GM19467 (cell line): Measurements from ENCODE around the gene AADACL4.
A peak's percentile ranks its signal among the peaks of the same experiment; 100 is the strongest.
"Not testable (repeated sequence)": the region's sequence is repeated elsewhere in the genome, so short reads cannot be mapped to it uniquely, and the experiment has no call there.

Source experiments
- ATAC-seq: cut with Tn5 transposase; IDR thresholded peaks from one replicate; pipeline ENCODE4 v1.9.1; 2021; ENCODE audit warnings: mild to moderate bottlenecking, moderate library complexity; ENCODE audit not compliant: unreplicated experiment

AADACL4 gene

GRCh38 chr1:12657885-12658512 is 14.1 kb downstream of the AADACL4 start:
- ATAC-seq = not testable (repeated sequence)

GRCh38 chr1:12658531-12659453 is 14.9 kb downstream of the AADACL4 start:
- peak; percentile 56 for ATAC-seq

GRCh38 chr1:12661606-12662219 is 17.8 kb downstream of the AADACL4 start:
- no peak for ATAC-seq

- ATAC-seq = no peak
Measured at GRCh38 chr1:12662556-12662955, 18.7 kb downstream of the AADACL4 start.

GRCh38 chr1:12665511-12665910 is 21.6 kb downstream of the AADACL4 start:
- ATAC-seq = no peak

- ATAC-seq = no peak
Measured at GRCh38 chr1:12666141-12666735, 22.4 kb downstream of the AADACL4 start.

GRCh38 chr1:12669529-12670068 is 25.7 kb downstream of the AADACL4 start:
- ATAC-seq = no peak

- no peak for ATAC-seq
Measured at GRCh38 chr1:12674358-12674757, 30.5 kb downstream of the AADACL4 start.

GRCh38 chr1:12676122-12676521 is 32.2 kb downstream of the AADACL4 start:
- ATAC-seq = not testable (repeated sequence)

- ATAC-seq = no peak
Measured at GRCh38 chr1:12677565-12677964, 33.7 kb downstream of the AADACL4 start.

- no peak for ATAC-seq
Measured at GRCh38 chr1:12678350-12678749, 34.5 kb downstream of the AADACL4 start.

- no peak for ATAC-seq
Measured at GRCh38 chr1:12678820-12679219, 34.9 kb downstream of the AADACL4 start.

GRCh38 chr1:12690156-12690555 is 46.3 kb downstream of the AADACL4 start:
- ATAC-seq = no peak

- no peak for ATAC-seq
Measured at GRCh38 chr1:12692967-12693782, 49.3 kb downstream of the AADACL4 start.

- no peak for ATAC-seq
Measured at GRCh38 chr1:12696658-12697057, 52.8 kb downstream of the AADACL4 start.

GRCh38 chr1:12697397-12697796 is 53.5 kb downstream of the AADACL4 start:
- ATAC-seq = no peak

- no peak for ATAC-seq
Measured at GRCh38 chr1:12703821-12704451, 60.1 kb downstream of the AADACL4 start.

GRCh38 chr1:12706061-12706460 is 62.2 kb downstream of the AADACL4 start:
- ATAC-seq = no peak

- no peak for ATAC-seq
Measured at GRCh38 chr1:12708396-12709090, 64.7 kb downstream of the AADACL4 start.
